ENCODE results near the gene EPHB2. TPM values are rescaled to one million over a fixed set of nuclear protein-coding genes. Genes with fewer than 3 reads are reported as not detected.
"Not testable (repeated sequence)": the region's sequence is repeated elsewhere in the genome, so short reads cannot be mapped to it uniquely, and the experiment has no call there.

EPHB2 gene
- total RNA-seq, 1 donor from 2014 or later = 28.9 TPM

GRCh38 chr1:22914633-22915217 is 204.1 kb downstream of the EPHB2 start:
- no peak for DNase-seq (ENCODE audit: low spot score)

DNA sequence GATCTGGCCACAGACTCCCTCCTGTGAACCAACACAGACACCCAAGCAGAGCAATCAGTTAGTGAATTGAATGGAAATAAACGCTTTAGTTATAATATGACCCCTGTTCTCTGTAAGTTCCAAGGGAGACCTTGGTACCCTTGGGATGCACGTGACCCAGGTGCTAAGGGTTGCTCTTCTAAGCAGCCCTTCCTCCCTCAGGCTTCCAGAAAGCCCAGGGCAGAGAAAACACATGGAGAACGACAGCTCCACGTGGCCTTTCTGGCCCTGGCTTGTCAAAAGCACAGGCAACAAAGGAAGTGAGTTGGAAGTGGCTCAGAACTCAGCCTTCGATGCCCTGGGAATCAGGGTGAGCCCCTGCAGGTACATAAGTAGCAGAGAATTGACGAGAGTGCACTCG is 204.6 kb downstream of the EPHB2 start:
- DNase-seq (ENCODE audit: low spot score) = no peak

GRCh38 chr1:22915816-22916470 is 205.3 kb downstream of the EPHB2 start:
- DNase-seq (ENCODE audit: low spot score) = no peak

- no peak for DNase-seq (ENCODE audit: low spot score)
These were observed 205.8 kb downstream of the EPHB2 start for GRCh38 chr1:22916471-22916820.

DNA sequence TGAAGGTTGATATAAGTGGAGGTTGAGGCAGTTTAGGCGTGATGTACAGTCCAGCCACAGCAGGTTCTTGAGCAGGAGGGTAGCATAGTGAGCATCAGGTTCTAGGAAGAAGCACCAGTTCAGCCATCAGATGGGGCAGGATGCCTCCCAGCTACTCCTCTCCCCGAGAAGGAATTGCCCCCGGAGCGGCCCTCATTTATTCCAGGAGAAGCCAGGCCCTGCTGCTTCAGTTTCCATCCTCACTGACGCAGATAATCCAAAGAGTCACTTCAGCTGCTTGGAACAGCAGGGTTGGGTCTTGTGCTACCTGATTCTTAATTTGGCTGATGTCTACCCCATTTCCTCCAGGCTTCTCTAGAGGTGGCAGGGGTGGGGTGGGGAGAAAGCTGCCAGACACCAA is 207.3 kb downstream of the EPHB2 start:
- DNase-seq (ENCODE audit: low spot score) = no peak

GRCh38 chr1:22918644-22919043 is 208.0 kb downstream of the EPHB2 start:
- no peak for DNase-seq (ENCODE audit: low spot score)

DNA sequence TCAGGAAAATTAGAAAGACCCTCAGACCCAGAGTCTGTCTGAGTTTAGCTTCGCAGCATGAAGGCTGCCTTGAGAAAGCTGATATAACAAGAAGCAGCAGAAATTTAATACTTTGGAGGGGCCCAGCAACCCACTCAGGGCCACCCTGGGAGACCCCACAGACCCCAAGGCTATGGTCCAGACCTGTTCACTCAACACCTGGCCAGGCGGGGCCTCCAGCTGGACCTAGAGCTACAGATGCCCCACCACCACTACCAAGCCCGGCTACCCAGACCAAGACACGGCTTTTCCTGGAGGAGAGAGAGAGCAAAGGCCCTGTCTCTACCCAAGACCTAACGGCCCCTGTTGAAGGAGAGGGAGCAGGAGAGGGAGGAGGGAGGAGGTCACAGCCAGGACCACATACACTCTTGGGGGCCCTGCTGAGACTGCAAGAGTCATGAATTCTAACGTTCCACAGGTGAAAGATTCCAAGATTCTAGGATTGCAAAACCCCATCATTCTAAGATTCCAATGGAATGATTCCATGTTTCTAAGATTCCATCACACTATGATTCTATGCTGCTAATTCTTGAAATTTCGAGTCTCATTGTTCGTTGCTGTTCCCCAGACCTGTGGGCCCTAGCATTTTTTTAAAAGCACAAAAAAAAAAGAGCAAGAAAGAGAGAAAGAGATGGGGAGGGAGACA is 208.8 kb downstream of the EPHB2 start:
- no peak for DNase-seq (ENCODE audit: low spot score)

GRCh38 chr1:22920026-22920733 is 209.5 kb downstream of the EPHB2 start:
- DNase-seq (ENCODE audit: low spot score) = no peak

DNA sequence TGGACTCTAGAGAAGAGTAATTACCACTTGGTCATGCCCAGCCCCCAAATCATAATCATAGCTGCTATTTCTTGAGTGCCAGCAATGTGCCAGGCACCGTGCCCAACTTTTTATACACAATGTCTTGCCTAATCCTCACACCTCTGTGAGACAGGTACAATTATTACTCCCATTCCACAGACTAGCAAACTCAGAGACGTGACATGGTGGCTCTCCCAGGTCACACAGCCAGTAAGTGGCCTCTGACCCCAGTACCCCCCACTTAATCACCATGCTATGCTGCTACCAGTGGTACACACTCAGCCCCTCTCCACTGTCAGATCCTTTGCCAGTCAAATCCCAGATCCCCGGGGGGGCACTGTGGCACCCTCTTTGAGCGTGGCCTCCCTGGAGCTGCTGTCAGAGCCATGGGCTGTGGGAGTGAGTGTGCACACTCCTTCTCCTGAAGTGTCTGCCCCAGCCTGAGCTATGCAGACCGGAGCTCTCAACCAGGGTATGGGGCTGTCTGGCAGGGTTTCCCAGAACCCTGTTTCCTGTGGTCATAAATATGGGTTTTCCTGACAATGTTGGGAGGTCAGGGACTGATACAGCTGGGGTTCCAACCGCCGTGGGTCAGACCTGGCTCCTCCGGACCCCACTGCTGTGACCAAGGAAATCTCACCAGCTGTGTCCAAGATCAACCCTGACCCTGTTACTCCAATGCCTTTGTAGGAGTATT is 210.3 kb downstream of the EPHB2 start:
- DNase-seq (ENCODE audit: low spot score) = no peak

GRCh38 chr1:22921452-22922126 is 210.9 kb downstream of the EPHB2 start:
- DNase-seq (ENCODE audit: low spot score) = no peak

DNA sequence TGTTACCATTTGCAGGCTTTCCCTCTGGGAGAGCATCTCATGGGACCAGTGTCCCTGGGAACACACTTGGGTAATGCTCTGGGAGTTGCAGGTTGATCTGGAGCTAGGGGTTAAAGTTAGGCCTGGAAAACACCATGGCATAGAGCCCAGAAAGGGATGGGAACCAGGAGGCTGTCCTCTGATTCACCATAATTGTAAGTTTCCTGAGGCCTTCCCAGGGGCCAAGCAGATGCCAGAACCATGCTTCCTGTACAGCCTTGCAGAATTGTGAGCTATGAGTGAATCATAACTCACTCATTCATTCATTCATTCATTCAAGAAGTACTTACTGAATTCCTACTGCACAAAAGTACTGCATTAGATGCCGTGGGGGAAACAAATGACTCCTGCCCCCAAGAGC is 212.0 kb downstream of the EPHB2 start:
- DNase-seq (ENCODE audit: low spot score) = no peak

GRCh38 chr1:22925111-22925510 is 214.5 kb downstream of the EPHB2 start:
- DNase-seq (ENCODE audit: low spot score) = no peak

DNA sequence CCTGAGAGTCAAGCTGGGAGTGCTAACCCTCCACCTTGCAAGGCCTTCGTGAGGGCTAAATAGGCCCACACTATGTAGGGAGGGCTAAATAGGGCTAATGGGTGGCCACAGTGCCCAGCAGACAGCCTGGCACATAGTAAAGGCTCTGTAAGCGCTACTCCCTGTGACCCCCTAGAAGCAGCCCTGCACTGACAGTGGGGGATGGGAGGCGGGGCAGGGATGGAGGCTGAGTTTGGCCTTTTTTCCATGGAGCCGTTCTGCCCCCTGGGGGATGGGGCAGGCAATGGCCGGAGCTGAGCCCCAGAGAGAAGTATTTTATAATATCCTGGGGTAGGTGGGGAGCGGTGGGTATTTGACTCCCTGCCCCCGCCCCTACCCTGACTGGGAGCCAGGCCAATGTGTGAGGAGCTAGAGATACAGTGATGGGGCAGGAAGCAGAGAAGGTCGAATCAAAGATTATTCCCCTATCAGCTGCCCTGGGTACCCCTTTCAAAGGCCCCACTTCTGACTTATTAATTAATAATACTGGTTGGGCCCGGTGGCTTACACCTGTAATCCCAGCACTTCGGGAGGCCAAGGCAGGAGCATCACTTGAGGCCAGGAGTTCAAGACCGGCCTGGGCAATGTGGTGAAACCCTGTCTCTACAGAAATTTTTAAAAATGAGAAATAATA is 219.7 kb downstream of the EPHB2 start:
- peak; percentile 38 for DNase-seq (ENCODE audit: low spot score)

DNA sequence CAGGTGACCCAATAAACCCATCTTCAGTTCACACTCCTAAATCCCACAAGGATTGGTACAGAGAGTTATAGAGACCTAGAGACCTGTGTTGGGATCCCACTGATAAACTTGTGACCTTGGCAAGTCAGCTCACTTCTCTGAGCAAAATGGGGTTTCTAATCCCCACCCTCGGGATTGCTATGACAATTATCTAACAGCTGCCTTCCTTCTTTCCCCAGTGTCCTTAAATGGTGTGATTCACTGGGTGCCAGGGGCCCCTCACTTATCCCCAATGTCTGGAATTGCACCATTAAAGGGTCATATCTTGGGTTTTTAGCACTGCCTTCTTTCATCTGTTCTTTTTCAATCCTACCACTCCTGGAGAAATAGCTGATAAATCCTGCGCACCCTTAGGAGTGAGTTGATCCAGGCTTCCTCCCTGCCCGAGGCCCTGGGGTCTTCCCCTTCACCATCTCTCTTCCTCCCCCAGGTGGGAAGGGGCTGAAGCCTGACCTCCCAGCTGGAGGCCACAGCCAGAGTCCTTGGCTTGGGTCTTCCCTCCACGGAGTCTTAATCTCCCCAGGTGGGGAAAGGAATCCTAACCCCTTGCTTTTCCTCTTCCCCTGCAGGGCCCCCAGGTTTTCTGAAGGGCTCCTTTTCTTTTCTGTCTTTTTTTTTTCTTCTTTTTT is 222.3 kb downstream of the EPHB2 start:
- peak; percentile 64 for DNase-seq (ENCODE audit: low spot score)

DNA sequence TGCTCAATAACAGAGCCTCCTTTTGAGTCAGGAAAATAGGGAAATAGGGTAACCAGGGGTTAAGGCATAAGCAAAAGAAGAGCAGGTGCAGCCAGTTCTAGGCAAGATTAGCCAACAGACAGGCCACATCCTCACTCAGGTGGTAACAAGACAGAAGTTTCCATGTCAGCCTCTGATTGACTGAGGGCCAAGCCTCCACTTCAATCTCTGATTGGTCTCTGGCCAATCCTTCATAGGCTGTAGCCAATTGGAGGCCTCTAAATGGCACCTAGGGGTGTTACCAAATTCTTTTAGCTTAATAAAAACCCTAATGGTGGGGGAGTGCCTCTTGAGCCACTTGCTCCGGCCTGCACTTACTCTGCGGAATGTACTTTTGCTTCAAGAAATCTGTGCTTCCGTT is 224.8 kb downstream of the EPHB2 start:
- no peak for DNase-seq (ENCODE audit: low spot score)

GRCh38 chr1:22936681-22937080 is 226.0 kb downstream of the EPHB2 start:
- no peak for DNase-seq (ENCODE audit: low spot score)

GRCh38 chr1:22941257-22941656 is 230.6 kb downstream of the EPHB2 start:
- DNase-seq (ENCODE audit: low spot score) = no peak

- DNase-seq (ENCODE audit: low spot score) = no peak
These were observed 233.9 kb downstream of the EPHB2 start for GRCh38 chr1:22944346-22945055.

GRCh38 chr1:22945171-22945570 is 234.5 kb downstream of the EPHB2 start:
- DNase-seq (ENCODE audit: low spot score) = not testable (repeated sequence)
